Liver (tissue), 9 donors: ENCODE measurements around the gene CUZD1. TPM values are rescaled to one million over a fixed set of nuclear protein-coding genes. Genes with fewer than 3 reads are reported as not detected.

Source experiments
- DNase-seq: peaks from one replicate; pipeline ENCODE4 v3.0.0-alpha.2; 2017; ENCODE audit warnings: low spot score
- H3K27ac ChIP-seq, 2 donors: one replicate each; pipeline ENCODE4 v1.7.0; 2013; ENCODE audit warnings: inconsistent platforms in 2 of 2, low read length in 2 of 2, control low read depth in 1 of 2, low read depth in 1 of 2, mild to moderate bottlenecking in 1 of 2
- H3K27me3 ChIP-seq, 4 donors: one replicate each; pipeline versions ENCODE4 v1.6.1 to v1.7.0; 2013; ENCODE audit warnings: low read length in 3 of 4, inconsistent platforms in 1 of 4, mild to moderate bottlenecking in 1 of 4, moderate library complexity in 1 of 4; ENCODE audit not compliant: control insufficient read depth in 4 of 4, insufficient read depth in 4 of 4
- H3K36me3 ChIP-seq, 4 donors: one replicate each; pipeline versions ENCODE4 v1.6.1 to v1.7.0; 2013; ENCODE audit warnings: low read length in 3 of 4, mild to moderate bottlenecking in 3 of 4, low read depth in 1 of 4, moderate library complexity in 1 of 4; ENCODE audit not compliant: control insufficient read depth in 4 of 4, insufficient read depth in 3 of 4
- H3K4me1 ChIP-seq, 4 donors: one replicate each; pipeline versions ENCODE4 v1.6.1 to v1.7.0; 2013; ENCODE audit warnings: low read length in 3 of 4, mild to moderate bottlenecking in 3 of 4, moderate library complexity in 1 of 4; ENCODE audit not compliant: control insufficient read depth in 4 of 4, insufficient read depth in 4 of 4
- H3K4me3 ChIP-seq, 3 donors: one replicate each; pipeline versions ENCODE4 v1.6.1 to v1.7.0; 2013; ENCODE audit warnings: low read length in 3 of 3, control low read depth in 1 of 3, low read depth in 1 of 3, mild to moderate bottlenecking in 1 of 3
- H3K9ac ChIP-seq, 2 donors: one replicate each; pipeline ENCODE4 v1.7.0; 2013; ENCODE audit warnings: low read length in 2 of 2, mild to moderate bottlenecking in 2 of 2, moderate library complexity in 2 of 2, control low read depth in 1 of 2, low read depth in 1 of 2
- H3K9me3 ChIP-seq, 4 donors: one replicate each; pipeline versions ENCODE4 v1.6.1 to v1.7.0; 2013; ENCODE audit warnings: low read length in 3 of 4; ENCODE audit not compliant: control insufficient read depth in 4 of 4
- EGR1 ChIP-seq, 2 donors: IDR thresholded peaks; 2 replicates each; pipeline ENCODE4 v1.6.1; 2016 to 2018; ENCODE audit warnings: antibody characterized with exemption in 2 of 2, low read depth in 2 of 2
- FOXA1 ChIP-seq: IDR thresholded peaks from 2 replicates; pipeline ENCODE4 v1.6.1; 2016; ENCODE audit warnings: antibody characterized with exemption
- FOXA2 ChIP-seq: IDR thresholded peaks from 2 replicates; pipeline ENCODE4 v1.6.1; 2016; ENCODE audit warnings: antibody characterized with exemption
- GABPA ChIP-seq, 2 donors: IDR thresholded peaks in 1 of 2; conservative IDR thresholded peaks in 1 of 2; 2 replicates each; pipeline ENCODE4 v1.6.1; 2016; ENCODE audit warnings: antibody characterized with exemption in 2 of 2, mild to moderate bottlenecking in 1 of 2, moderate library complexity in 1 of 2
- HNF4A ChIP-seq, 2 donors: conservative IDR thresholded peaks; 2 replicates each; pipeline ENCODE4 v1.6.1; 2016; ENCODE audit warnings: antibody characterized with exemption in 2 of 2, mild to moderate bottlenecking in 2 of 2
- HNF4G ChIP-seq: IDR thresholded peaks from 2 replicates; pipeline ENCODE4 v1.6.1; 2016; ENCODE audit warnings: antibody characterized with exemption
- SP1 ChIP-seq: IDR thresholded peaks from 2 replicates; pipeline ENCODE4 v1.6.1; 2018; ENCODE audit warnings: antibody characterized with exemption, mild to moderate bottlenecking
- TAF1 ChIP-seq: conservative IDR thresholded peaks from 2 replicates; pipeline ENCODE4 v1.6.1; 2016; ENCODE audit warnings: antibody characterized with exemption, mild to moderate bottlenecking
- WGBS: extraction: QIAGEN DNeasy Blood & Tissue Kit; methylation state at CpG from one replicate; pipeline ENCODE4 v1.1.7; 2013; 5-methylcytosine and 5-hydroxymethylcytosine counted together
- polyA plus RNA-seq, 2 donors: library from polyadenylated mRNA; stranded (reverse) in 1 of 2; unstranded in 1 of 2; fragments of 200-250 nt in 1 of 2; fragments of >200 nt in 1 of 2; fragmentation: Nextera tagmentation in 1 of 2; extraction: Ambion mirVana in 1 of 2; gene quantifications; one replicate each; pipeline versions ENCODE4 v1.2.1 to v1.2.3, GENCODE V29; 2013 to 2015
- total RNA-seq, 2 donors: library from RNA; depleted of rRNA; stranded (reverse); fragments of >200 nt; gene quantifications; one replicate each; pipeline ENCODE4 v1.2.3, GENCODE V29; 2014
- TF ChIP-seq, protein P1 (sequence below): IDR thresholded peaks from 2 replicates; pipeline ENCODE4 v1.6.1; 2016; ENCODE audit warnings: antibody characterized with exemption
- TF ChIP-seq, protein P2 (sequence below): IDR thresholded peaks from 2 replicates; pipeline ENCODE4 v1.6.1; 2016; ENCODE audit warnings: antibody characterized with exemption, mild to moderate bottlenecking
- TF ChIP-seq, protein P3 (sequence below): IDR thresholded peaks from 2 replicates; pipeline ENCODE4 v1.6.1; 2016; ENCODE audit warnings: antibody characterized with exemption
- TF ChIP-seq, protein P4 (sequence below): IDR thresholded peaks from 2 replicates; pipeline ENCODE4 v1.6.1; 2016; ENCODE audit warnings: antibody characterized with exemption
- donor health status: healthy.
- donor health status: healthy.
- donor health status: healthy.
- donor health status: healthy.
- donor health status: healthy.

CUZD1 gene
- total and polyA plus RNA-seq, 4 donors, result 0.03 to 0.17 (median 0.10) TPM

DNA sequence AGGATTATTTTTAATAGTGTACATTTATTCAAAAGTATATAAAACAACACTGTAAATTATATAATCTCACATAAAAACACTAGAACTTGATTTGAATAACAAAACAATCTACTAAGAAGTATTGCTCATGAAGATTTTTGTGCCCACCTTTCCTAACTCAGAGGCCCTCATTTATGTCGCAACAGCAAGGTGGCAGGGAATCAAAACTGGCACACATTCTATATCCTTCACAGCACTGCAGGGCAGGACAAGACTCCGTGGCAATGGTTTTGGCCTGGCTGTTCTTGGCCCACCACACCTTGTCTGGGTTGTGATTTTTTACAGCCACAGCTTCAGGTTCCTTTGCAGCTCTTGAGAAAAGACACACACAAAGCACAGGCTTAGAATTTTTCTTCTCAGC, 3.4 kb upstream of the CUZD1 start (continued):
- no peak for TF ChIP-seq GABPA (IDR thresholded peaks at IDR 0.05 in 1 of 2, conservative IDR thresholded peaks at IDR 0.05 in 1 of 2)
- TF ChIP-seq EGR1 (IDR thresholded peaks at IDR 0.05; ENCODE audit: low read depth in 2 of 2), result no peak

DNA sequence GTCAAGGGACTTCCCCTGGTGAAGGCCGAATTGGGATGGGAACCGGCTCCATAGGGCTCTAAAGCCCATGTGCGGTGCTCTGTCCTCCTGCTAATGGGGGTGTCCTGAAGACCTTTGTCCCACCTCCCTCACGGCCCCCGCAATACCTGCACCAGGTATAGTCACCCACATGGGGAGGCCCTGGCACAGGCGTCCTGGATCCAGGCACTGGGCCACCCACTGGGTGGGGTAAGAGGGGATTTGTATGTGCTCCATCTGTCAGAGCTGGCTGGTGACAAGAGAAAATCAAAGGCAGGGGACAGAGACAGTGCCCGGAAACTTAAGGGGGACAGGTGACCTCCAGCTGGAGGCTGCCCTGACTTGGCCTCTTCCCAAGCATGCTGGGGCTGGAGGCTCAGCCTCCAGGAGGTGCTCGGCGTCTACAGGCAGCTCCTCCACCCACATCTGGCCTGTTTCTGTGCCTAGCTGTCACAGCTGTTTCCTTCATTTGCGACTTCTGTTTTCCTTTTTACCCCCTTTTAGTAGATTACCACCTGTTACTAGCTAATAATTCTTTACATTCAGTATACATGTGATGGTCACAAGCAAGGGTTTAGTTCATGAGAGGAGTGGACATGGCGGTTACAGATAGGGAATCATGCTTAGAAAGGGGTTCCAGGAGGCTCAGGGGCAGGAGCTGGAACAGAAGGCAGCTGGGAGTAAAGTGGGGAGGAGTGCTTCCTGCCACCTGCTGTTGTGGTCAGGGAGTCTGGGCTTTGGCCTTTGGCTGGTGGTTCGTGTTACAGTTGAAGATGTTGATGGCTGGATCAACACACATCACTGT, 2.3 kb upstream of the CUZD1 start:
- TF ChIP-seq HNF4G, result no peak
- TF ChIP-seq, protein P1, sequence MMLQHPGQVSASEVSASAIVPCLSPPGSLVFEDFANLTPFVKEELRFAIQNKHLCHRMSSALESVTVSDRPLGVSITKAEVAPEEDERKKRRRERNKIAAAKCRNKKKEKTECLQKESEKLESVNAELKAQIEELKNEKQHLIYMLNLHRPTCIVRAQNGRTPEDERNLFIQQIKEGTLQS, result no peak
- TF ChIP-seq HNF4A (conservative IDR thresholded peaks at IDR 0.05), result no peak
- TF ChIP-seq, protein P2, sequence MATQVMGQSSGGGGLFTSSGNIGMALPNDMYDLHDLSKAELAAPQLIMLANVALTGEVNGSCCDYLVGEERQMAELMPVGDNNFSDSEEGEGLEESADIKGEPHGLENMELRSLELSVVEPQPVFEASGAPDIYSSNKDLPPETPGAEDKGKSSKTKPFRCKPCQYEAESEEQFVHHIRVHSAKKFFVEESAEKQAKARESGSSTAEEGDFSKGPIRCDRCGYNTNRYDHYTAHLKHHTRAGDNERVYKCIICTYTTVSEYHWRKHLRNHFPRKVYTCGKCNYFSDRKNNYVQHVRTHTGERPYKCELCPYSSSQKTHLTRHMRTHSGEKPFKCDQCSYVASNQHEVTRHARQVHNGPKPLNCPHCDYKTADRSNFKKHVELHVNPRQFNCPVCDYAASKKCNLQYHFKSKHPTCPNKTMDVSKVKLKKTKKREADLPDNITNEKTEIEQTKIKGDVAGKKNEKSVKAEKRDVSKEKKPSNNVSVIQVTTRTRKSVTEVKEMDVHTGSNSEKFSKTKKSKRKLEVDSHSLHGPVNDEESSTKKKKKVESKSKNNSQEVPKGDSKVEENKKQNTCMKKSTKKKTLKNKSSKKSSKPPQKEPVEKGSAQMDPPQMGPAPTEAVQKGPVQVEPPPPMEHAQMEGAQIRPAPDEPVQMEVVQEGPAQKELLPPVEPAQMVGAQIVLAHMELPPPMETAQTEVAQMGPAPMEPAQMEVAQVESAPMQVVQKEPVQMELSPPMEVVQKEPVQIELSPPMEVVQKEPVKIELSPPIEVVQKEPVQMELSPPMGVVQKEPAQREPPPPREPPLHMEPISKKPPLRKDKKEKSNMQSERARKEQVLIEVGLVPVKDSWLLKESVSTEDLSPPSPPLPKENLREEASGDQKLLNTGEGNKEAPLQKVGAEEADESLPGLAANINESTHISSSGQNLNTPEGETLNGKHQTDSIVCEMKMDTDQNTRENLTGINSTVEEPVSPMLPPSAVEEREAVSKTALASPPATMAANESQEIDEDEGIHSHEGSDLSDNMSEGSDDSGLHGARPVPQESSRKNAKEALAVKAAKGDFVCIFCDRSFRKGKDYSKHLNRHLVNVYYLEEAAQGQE, result no peak
- no peak for TF ChIP-seq SP1
- TF ChIP-seq FOXA2, result no peak
- TF ChIP-seq, protein P3, sequence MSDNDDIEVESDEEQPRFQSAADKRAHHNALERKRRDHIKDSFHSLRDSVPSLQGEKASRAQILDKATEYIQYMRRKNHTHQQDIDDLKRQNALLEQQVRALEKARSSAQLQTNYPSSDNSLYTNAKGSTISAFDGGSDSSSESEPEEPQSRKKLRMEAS, result no peak
- TF ChIP-seq TAF1, result no peak
- no peak for TF ChIP-seq FOXA1
- TF ChIP-seq, protein P4, sequence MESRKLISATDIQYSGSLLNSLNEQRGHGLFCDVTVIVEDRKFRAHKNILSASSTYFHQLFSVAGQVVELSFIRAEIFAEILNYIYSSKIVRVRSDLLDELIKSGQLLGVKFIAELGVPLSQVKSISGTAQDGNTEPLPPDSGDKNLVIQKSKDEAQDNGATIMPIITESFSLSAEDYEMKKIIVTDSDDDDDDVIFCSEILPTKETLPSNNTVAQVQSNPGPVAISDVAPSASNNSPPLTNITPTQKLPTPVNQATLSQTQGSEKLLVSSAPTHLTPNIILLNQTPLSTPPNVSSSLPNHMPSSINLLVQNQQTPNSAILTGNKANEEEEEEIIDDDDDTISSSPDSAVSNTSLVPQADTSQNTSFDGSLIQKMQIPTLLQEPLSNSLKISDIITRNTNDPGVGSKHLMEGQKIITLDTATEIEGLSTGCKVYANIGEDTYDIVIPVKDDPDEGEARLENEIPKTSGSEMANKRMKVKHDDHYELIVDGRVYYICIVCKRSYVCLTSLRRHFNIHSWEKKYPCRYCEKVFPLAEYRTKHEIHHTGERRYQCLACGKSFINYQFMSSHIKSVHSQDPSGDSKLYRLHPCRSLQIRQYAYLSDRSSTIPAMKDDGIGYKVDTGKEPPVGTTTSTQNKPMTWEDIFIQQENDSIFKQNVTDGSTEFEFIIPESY, result no peak
- Histone ChIP-seq H3K27ac (no peak overlapping the region), H3K36me3 (no peaks in the 10 kb centered on the region), H3K4me3 (no peak overlapping the region), H3K27me3 (no peaks in the 10 kb centered on the region), H3K9me3 (no peaks in the 10 kb centered on the region), H3K4me1 (peaks cover 0 to 4% (median 1%) of the 10 kb centered on the region in 4 donors), H3K9ac (no peak overlapping the region)
- WGBS, result 91% methylated on average over 12 of the region's 12 CpGs
- no peak for DNase-seq

DNA sequence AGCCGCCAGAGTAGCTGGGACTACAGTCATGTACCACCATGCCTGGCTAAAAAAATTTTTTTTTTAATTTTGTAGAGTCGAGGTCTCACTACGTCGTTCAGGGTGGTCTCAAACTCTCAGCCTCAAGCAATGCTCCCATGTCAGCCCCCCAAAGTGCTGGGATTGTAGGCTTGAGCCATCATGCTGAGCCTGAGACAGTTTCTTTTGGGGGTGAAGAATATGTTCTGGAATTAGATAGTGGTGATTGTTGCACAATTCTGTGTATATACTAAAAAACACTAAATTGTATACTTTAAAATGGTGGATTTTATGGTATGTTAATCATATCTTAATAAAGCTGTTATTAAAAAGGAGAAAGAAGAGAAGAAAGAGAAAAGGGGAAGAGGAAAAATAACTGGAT, 1.5 kb downstream of the CUZD1 start:
- Histone ChIP-seq H3K9me3 (peaks cover 0 to 5% (median 0%) of the 10 kb centered on the region in 4 donors), H3K9ac (no peak overlapping the region), H3K4me1 (no peaks in the 10 kb centered on the region), H3K4me3 (no peak overlapping the region), H3K27ac (no peak overlapping the region), H3K27me3 (no peaks in the 10 kb centered on the region), H3K36me3 (no peaks in the 10 kb centered on the region)
- no peak for TF ChIP-seq FOXA2
- DNase-seq, result no peak
- 95% methylated on average over 4 of the region's 4 CpGs for whole genome bisulfite sequencing
